ENCODE data around the gene ACTL7B.

Gene ACTL7B

GRCh38 chr9:108885643-108886348 lies 30.0 kb upstream of the ACTL7B start:
- POLR2A ChIA-PET: no interaction called here
- Histone ChIP-seq H3K36me3 (ENCODE audit: control insufficient read depth in 2 of 2, insufficient read depth in 1 of 2, low read length in 2 of 2) (peaks cover 12 to 57% of the 10 kb centered on the region in 2 experiments), H3K9me3 (ENCODE audit: control insufficient read depth, insufficient read depth, low read depth, low read length) (no peaks in the 10 kb centered on the region), H3K27ac (ENCODE audit: extremely low read depth, low read depth, low read length) (peak overlapping the region; percentile 38; the same call in 1 of the 2 replicates), H3K4me3 (ENCODE audit: low read depth, low read length) (no peak overlapping the region), H3K4me1 (ENCODE audit: control insufficient read depth, insufficient read depth, low read length) (0 out of 2 replicates have a peak, but pooled peaks cover 2% of the 10 kb centered on the region)
- CTCF ChIA-PET: interaction anchor here (0.7 kb wide), 1 partner anchor 1031 kb away, joined by 7 read pairs; no protein-coding TSS in a partner anchor
- TF ChIP-seq ZNF335 (tag by site-specific recombination; conservative IDR thresholded peaks at IDR 0.05) (peak; percentile 45), SCRT2 (tag by site-specific recombination; IDR thresholded peaks at IDR 0.05) (peak; percentile 61; the same call in 1 of the 2 replicates), ZNF561 (tag by site-specific recombination; IDR thresholded peaks at IDR 0.05; ENCODE audit: borderline replicate concordance) (no peak), ZNF558 (tag by site-specific recombination; IDR thresholded peaks at IDR 0.05) (0 out of 2 replicates have a peak, but pooled peaks have one; percentile 16), ZNF211 (tag by site-specific recombination; IDR thresholded peaks at IDR 0.05; ENCODE audit: low read depth) (no peak), ZNF274 (IDR thresholded peaks at IDR 0.05; ENCODE audit: low read length) (no peak), ZNF274 (tag by site-specific recombination; IDR thresholded peaks at IDR 0.05; ENCODE audit: borderline replicate concordance) (no peak), ZBTB8A (tag by site-specific recombination; IDR thresholded peaks at IDR 0.05) (no peak), PRDM1 (tag by site-specific recombination; IDR thresholded peaks at IDR 0.05) (0 out of 2 replicates have a peak, but pooled peaks have one; percentile 4), MZF1 (tag by site-specific recombination; IDR thresholded peaks at IDR 0.05; ENCODE audit: borderline replicate concordance) (0 out of 2 replicates have a peak, but pooled peaks have one; percentile 48), ZNF624 (tag by site-specific recombination; IDR thresholded peaks at IDR 0.05) (no peak), ZNF366 (tag by site-specific recombination; conservative IDR thresholded peaks at IDR 0.05) (peak; percentile 69), ZSCAN30 (tag by site-specific recombination; IDR thresholded peaks at IDR 0.05) (no peak), ZNF660 (tag by site-specific recombination; IDR thresholded peaks at IDR 0.05) (peak; percentile 96), ZNF280D (tag by site-specific recombination; IDR thresholded peaks at IDR 0.05) (no peak), ZNF184 (tag by site-specific recombination; IDR thresholded peaks at IDR 0.05) (peak; percentile 60; the same call in 1 of the 2 replicates), ZNF19 (tag by site-specific recombination; IDR thresholded peaks at IDR 0.05; ENCODE audit: low read depth) (no peak), ZNF549 (tag by site-specific recombination; IDR thresholded peaks at IDR 0.05) (peak; percentile 42), ZNF2 (tag by site-specific recombination; IDR thresholded peaks at IDR 0.05) (no peak), WT1 (tag by site-specific recombination; IDR thresholded peaks at IDR 0.05) (peak; percentile 83), TRIM28 (IDR thresholded peaks at IDR 0.05; ENCODE audit: borderline replicate concordance, low read length) (peak; percentile 12; the same call in 1 of the 2 replicates)
- TF ChIP-seq, protein P1, sequence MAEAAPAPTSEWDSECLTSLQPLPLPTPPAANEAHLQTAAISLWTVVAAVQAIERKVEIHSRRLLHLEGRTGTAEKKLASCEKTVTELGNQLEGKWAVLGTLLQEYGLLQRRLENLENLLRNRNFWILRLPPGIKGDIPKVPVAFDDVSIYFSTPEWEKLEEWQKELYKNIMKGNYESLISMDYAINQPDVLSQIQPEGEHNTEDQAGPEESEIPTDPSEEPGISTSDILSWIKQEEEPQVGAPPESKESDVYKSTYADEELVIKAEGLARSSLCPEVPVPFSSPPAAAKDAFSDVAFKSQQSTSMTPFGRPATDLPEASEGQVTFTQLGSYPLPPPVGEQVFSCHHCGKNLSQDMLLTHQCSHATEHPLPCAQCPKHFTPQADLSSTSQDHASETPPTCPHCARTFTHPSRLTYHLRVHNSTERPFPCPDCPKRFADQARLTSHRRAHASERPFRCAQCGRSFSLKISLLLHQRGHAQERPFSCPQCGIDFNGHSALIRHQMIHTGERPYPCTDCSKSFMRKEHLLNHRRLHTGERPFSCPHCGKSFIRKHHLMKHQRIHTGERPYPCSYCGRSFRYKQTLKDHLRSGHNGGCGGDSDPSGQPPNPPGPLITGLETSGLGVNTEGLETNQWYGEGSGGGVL (tag by site-specific recombination; IDR thresholded peaks at IDR 0.05): 0 out of 2 replicates have a peak, but pooled peaks have one; percentile 20
- TF ChIP-seq, protein P2, sequence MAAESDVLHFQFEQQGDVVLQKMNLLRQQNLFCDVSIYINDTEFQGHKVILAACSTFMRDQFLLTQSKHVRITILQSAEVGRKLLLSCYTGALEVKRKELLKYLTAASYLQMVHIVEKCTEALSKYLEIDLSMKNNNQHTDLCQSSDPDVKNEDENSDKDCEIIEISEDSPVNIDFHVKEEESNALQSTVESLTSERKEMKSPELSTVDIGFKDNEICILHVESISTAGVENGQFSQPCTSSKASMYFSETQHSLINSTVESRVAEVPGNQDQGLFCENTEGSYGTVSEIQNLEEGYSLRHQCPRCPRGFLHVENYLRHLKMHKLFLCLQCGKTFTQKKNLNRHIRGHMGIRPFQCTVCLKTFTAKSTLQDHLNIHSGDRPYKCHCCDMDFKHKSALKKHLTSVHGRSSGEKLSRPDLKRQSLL (tag by site-specific recombination; IDR thresholded peaks at IDR 0.05): no peak
- TF ChIP-seq, protein P3, sequence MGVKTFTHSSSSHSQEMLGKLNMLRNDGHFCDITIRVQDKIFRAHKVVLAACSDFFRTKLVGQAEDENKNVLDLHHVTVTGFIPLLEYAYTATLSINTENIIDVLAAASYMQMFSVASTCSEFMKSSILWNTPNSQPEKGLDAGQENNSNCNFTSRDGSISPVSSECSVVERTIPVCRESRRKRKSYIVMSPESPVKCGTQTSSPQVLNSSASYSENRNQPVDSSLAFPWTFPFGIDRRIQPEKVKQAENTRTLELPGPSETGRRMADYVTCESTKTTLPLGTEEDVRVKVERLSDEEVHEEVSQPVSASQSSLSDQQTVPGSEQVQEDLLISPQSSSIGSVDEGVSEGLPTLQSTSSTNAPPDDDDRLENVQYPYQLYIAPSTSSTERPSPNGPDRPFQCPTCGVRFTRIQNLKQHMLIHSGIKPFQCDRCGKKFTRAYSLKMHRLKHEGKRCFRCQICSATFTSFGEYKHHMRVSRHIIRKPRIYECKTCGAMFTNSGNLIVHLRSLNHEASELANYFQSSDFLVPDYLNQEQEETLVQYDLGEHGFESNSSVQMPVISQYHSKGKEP (tag by site-specific recombination; IDR thresholded peaks at IDR 0.05): 0 out of 2 replicates have a peak, but pooled peaks have one; percentile 46
